NCI-H2196 treated with DMSO at 0.1 percent for 48 hours (cell line): ENCODE results near the gene ELMO1.

Experiments used
- DNase-seq: peaks from one replicate; lab custom pipeline; 2025; ENCODE audit not compliant: unreplicated experiment; lab: John Stamatoyannopoulos, UW

ELMO1 gene

GRCh38 chr7:37281368-37282092 is 167.1 kb downstream of the ELMO1 start:
- no peak for DNase-seq

- no peak for DNase-seq
Observed at GRCh38 chr7:37277513-37277912, 171.2 kb downstream of the ELMO1 start.

- DNase-seq = no peak
Observed at GRCh38 chr7:37275078-37275710, 173.5 kb downstream of the ELMO1 start.

- DNase-seq = no peak
Observed at GRCh38 chr7:37273891-37274290, 174.8 kb downstream of the ELMO1 start.

- no peak for DNase-seq
Observed at GRCh38 chr7:37269711-37270508, 178.8 kb downstream of the ELMO1 start.

- DNase-seq = no peak
Observed at GRCh38 chr7:37267251-37267650, 181.4 kb downstream of the ELMO1 start.

GRCh38 chr7:37265876-37266275 is 182.8 kb downstream of the ELMO1 start:
- DNase-seq = no peak

GRCh38 chr7:37265006-37265405 is 183.7 kb downstream of the ELMO1 start:
- no peak for DNase-seq

- no peak for DNase-seq
Observed at GRCh38 chr7:37262181-37262580, 186.5 kb downstream of the ELMO1 start.

GRCh38 chr7:37259319-37259821 is 189.3 kb downstream of the ELMO1 start:
- DNase-seq = no peak

- no peak for DNase-seq
Observed at GRCh38 chr7:37256631-37257030, 192.0 kb downstream of the ELMO1 start.

- no peak for DNase-seq
Observed at GRCh38 chr7:37255327-37255944, 193.2 kb downstream of the ELMO1 start.

GRCh38 chr7:37251222-37251621 is 197.4 kb downstream of the ELMO1 start:
- DNase-seq = no peak

GRCh38 chr7:37249240-37249639 is 199.4 kb downstream of the ELMO1 start:
- DNase-seq = no peak

- DNase-seq = no peak
Observed at GRCh38 chr7:37248396-37248861, 200.2 kb downstream of the ELMO1 start.

GRCh38 chr7:37247861-37248260 is 200.8 kb downstream of the ELMO1 start:
- no peak for DNase-seq

GRCh38 chr7:37245590-37245989 is 203.1 kb downstream of the ELMO1 start:
- no peak for DNase-seq

- no peak for DNase-seq
Observed at GRCh38 chr7:37236906-37237305, 211.8 kb downstream of the ELMO1 start.

GRCh38 chr7:37235813-37236212 is 212.9 kb downstream of the ELMO1 start:
- no peak for DNase-seq

GRCh38 chr7:37234928-37235327 is 213.7 kb downstream of the ELMO1 start:
- DNase-seq = no peak

- no peak for DNase-seq
Observed at GRCh38 chr7:37234334-37234733, 214.3 kb downstream of the ELMO1 start.
